GM21717 (cell line): ENCODE data around the gene REL.
A peak's percentile ranks its signal among the peaks of the same experiment; 100 is the strongest.

ENCODE experiments used
- ATAC-seq: cut with Tn5 transposase; IDR thresholded peaks from one replicate; pipeline ENCODE4 v1.9.1; 2021; ENCODE audit warnings: mild to moderate bottlenecking, moderate library complexity; ENCODE audit not compliant: unreplicated experiment

REL gene

DNA sequence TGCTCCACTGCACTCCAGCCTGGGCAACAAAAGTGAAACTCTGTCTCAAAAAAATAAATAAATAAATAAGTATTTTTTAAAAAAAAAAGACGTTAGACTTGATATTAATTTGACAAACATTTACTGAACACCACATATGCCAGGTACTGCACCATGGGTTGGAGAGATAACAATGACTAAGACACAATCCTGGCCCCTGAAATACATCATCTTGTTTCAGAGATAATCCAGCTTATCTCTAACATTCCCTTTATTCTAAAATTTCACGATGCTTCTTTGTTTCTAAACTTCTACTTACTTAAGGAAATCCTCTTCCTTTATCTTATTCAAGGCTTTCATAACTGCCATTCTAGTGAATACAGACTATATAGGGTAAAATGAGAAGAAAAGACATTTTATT, 81.2 kb downstream of the REL start:
- ATAC-seq: no peak

- no peak for ATAC-seq
Measured at GRCh38 chr2:60963190-60963589, 81.8 kb downstream of the REL start.

DNA sequence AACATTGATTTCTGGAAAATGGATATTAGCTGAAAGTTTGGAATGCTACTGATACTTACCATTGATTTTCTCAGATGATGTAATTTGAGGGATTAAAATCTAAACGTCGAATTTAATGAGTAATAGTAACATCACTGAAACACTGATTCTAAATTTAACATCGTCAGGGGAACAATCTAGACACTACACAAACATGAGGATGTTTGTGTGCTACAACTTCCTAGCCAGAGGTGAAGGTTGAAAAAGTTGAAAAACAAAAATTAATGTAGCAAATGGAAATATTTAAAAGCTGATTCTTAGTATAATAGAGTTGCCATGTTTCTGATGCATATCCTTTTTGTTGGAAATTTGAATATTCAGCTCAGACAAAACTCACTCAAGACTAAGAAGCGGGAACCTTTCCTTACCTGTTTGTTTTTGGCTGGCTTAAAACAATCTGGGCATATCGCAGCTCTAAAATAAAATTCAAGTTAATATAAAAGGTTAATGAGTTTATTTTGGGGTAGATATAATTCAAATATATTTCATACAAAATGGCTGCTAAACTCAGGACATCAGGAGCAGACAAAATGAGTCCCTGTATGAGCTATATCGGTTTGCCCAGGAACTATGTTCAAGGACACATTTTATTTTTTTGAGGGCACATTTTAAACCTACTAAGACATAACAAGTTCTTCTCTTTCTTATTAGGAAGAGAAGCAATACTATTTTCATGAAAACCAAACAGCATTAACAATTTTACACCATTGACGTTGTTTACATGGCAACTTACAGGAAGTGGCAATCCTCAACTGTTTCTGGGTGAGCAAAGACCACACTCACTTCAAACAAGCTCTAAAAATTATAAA, 83.5 kb downstream of the REL start:
- ATAC-seq: no peak

DNA sequence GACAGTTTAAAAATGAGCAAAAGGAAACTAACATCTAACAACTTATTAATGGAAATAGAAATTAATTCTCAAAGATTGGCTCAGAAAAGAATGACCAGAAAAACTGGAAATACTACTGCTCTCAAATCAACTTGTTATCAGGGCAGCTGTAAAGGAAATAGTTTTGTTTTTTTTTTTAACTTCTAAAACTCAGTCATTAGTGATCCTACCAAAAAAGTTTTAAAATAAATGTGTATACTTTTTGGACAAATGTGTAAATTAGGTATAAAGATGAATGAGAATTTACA, 84.1 kb downstream of the REL start:
- no peak for ATAC-seq

DNA sequence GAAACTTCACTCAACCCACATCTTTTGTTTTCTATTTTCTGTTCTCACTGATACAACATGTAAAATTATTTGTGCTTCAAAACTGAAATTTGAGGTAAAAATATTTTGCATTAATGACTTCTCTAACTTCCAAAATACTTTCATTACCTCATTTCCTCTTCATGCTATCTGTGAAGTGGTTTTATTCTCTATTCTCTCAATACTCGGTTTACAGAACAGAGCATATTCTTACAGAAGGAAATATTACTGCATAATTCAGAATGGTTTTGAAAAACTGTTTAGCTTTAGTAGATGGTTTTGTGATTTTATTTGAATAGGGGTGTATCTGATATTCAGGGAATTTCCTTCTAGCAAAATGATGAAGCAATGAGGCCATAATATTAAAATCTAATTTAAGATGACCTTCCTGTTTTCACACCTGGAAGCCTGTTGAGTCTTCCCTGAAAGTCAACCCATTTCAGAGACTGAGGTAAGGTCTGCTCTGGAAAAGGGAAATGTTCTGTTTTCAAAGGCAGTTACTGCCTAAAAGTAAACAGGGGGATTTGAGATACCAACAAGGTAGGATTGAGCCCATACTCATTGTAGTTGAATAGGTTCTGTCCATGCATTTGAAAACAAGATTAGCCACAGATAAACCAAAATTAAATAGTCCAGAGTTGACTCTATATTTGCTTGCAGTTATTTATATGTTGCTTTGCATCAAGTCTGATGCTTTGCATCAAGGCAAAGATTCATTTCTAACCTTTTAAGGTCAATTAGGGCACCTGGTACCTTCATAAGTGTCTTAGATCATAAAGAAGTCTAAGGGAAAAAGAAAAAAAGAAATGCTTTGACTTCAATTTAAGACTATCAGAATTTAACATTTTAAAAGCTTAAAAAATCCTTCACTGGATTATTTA, 85.4 kb downstream of the REL start:
- ATAC-seq: peak; percentile 47

DNA sequence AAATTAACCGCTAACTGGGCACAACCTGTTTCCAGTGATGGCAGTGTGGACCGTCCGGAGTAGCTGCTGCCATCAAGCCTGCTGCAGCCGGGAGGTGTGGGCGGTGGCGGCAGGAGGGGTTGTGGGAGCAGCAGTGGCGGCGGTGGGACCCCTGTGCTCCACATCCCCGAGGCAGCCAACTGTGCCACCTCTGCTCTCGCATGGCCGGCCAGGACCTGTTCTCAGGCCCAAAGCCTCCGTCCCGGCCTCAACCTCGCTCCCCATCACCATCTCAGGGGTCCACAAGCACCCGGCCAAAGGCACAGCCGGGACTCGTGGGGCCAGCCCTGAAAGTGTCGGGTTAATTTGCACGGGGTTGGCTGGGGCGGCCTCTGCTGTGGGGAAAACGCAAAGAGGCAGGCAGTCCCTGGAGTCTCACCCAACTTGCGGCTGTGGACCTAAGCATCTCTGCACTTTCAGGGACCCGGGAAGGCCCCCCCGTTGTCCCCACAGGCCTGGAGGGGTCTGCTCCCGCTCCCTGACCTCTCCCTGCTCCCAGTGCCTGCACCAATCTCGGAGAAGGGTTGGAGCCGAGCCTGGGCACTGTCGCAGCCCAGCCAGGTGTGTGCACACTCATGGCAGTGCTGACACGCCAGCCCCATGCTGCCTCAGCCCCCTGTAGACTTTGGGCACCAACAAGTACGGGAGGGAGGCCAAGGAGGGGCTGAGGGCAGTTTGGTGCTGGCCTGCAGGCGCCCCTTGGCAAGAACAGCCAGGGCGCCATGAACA, 91.7 kb downstream of the REL start:
- ATAC-seq: no peak

GRCh38 chr2:60973705-60974104, 92.3 kb downstream of the REL start:
- ATAC-seq: no peak

GRCh38 chr2:60974652-60975051, 93.3 kb downstream of the REL start:
- no peak for ATAC-seq
